ENCODE results near the gene ASPM.
"Not testable (repeated sequence)": the region's sequence is repeated elsewhere in the genome, so short reads cannot be mapped to it uniquely, and the experiment has no call there.

Gene ASPM

GRCh38 chr1:197116156-197116555 lies 30.3 kb downstream of the ASPM start:
- DNase-seq (ENCODE audit: low read depth): no peak

GRCh38 chr1:197106869-197107268 lies 39.6 kb downstream of the ASPM start:
- TF ChIP-seq CTCF (conservative IDR thresholded peaks at IDR 0.05; ENCODE audit: control insufficient read depth, insufficient read depth, low read depth, low read length): no peak
- no peak for DNase-seq (ENCODE audit: low read depth)
- no peak overlapping the region for H3K4me3 ChIP-seq (ENCODE audit: control insufficient read depth, low read depth, low read length)

More at GRCh38 chr1:197116156-197116555, 30.3 kb downstream of the ASPM start:
- no peak for TF ChIP-seq CTCF (conservative IDR thresholded peaks at IDR 0.05; ENCODE audit: control insufficient read depth, insufficient read depth, low read depth, low read length)
- H3K4me3 ChIP-seq (ENCODE audit: control insufficient read depth, low read depth, low read length): no peak overlapping the region

GRCh38 chr1:197103300-197103699 lies 43.2 kb downstream of the ASPM start:
- TF ChIP-seq CTCF (conservative IDR thresholded peaks at IDR 0.05; ENCODE audit: control insufficient read depth, insufficient read depth, low read depth, low read length): no peak

DNA sequence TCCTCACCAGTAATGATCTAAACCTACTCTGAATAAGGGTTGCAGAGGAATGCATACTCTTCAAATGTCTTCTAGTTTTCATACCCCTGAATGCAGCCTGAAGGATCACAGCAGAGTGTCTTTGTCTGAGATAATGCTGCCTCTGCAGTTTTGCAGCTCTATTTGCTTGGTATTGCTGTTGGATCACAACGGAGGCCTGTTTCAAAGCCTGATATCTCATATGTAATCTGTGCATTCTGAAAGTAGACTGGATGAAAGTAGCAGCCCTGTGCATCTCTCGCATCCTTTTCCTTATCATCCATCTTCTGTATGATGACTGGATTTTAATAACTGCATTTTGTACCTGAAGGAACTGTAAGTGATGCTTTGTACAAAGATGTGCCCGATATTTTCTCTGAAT lies 44.5 kb downstream of the ASPM start:
- no peak for DNase-seq (ENCODE audit: low read depth)
- no peak overlapping the region for H3K4me3 ChIP-seq (ENCODE audit: control insufficient read depth, low read depth, low read length)
- TF ChIP-seq CTCF (conservative IDR thresholded peaks at IDR 0.05; ENCODE audit: control insufficient read depth, insufficient read depth, low read depth, low read length): no peak

More at GRCh38 chr1:197103300-197103699, 43.2 kb downstream of the ASPM start:
- no peak overlapping the region for H3K4me3 ChIP-seq (ENCODE audit: control insufficient read depth, low read depth, low read length)
- no peak for DNase-seq (ENCODE audit: low read depth)

GRCh38 chr1:197100677-197101076 lies 45.8 kb downstream of the ASPM start:
- DNase-seq (ENCODE audit: low read depth): no peak
- TF ChIP-seq CTCF (conservative IDR thresholded peaks at IDR 0.05; ENCODE audit: control insufficient read depth, insufficient read depth, low read depth, low read length): no peak

GRCh38 chr1:197099444-197099843 lies 47.0 kb downstream of the ASPM start:
- no peak overlapping the region for H3K4me3 ChIP-seq (ENCODE audit: control insufficient read depth, low read depth, low read length)
- TF ChIP-seq CTCF (conservative IDR thresholded peaks at IDR 0.05; ENCODE audit: control insufficient read depth, insufficient read depth, low read depth, low read length): no peak
- no peak for DNase-seq (ENCODE audit: low read depth)

More at GRCh38 chr1:197100677-197101076, 45.8 kb downstream of the ASPM start:
- H3K4me3 ChIP-seq (ENCODE audit: control insufficient read depth, low read depth, low read length): no peak overlapping the region

- not testable (repeated sequence) for H3K4me3 ChIP-seq (ENCODE audit: control insufficient read depth, low read depth, low read length); DNase-seq (ENCODE audit: low read depth)
Observed at GRCh38 chr1:197096971-197097370, 49.5 kb downstream of the ASPM start.

All from fibroblast of mammary gland (primary cell).